Activated CD4-positive, alpha-beta T cell treated with anti-CD3 and anti-CD28 coated beads, Interleukin-2, amount 50 U/mL, for 24 hours (primary cell): Measurements from ENCODE around the gene REX1BD.
A peak's percentile ranks its signal among the peaks of the same experiment; 100 is the strongest.
"Not testable (repeated sequence)": the region's sequence is repeated elsewhere in the genome, so short reads cannot be mapped to it uniquely, and the experiment has no call there.

Source experiments
- DNase-seq, 2 donors: peaks; one replicate each; pipeline ENCODE4 v3.0.0-alpha.2; 2020; ENCODE audit warnings: low read depth in 1 of 2, low spot score in 1 of 2

Gene REX1BD

DNA sequence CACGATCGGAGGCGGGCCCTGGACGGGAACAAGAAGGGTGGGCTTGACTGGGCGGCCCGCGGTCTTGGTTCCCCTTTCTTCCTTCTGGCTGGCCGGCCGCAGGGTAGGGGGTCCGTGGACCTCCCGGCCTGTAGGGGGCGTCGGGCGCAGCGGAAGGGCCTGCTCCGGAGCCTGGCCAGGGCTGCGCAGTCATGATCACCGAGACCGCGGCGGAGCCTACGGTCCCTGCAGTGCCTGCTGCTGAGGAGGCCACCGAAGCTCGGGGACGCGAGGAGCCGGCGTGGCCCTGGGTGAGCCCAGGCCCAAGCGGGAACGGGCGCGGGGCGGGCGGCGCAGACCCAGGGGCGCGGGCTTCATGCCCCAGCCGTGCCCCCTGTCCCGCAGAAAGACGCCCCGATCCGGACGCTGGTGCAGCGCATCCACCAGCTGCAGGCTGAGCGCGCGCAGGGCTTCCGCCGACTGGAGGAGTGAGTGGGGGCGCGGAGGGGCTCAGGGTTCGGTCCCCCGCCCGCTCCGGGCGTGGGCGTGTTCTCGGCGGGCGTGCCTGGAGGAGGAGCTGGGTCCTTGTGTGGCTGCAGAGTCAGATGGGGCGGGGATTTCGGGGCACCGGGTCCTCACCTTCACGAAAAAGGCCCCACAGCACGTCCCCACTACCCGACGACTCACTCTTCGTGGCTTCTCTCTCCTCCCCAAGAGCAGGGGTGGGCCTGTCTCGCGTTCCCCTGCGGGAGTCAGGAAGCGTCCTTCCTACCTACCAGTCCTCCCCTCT lies at the start of gene REX1BD:
REX1BD (plus strand) TSS at position 188 of the 769 bp plus-strand sequence; CDS start at position 192, 4 bp downstream.
- DNase-seq: peak; percentile 73 to 83

DNA sequence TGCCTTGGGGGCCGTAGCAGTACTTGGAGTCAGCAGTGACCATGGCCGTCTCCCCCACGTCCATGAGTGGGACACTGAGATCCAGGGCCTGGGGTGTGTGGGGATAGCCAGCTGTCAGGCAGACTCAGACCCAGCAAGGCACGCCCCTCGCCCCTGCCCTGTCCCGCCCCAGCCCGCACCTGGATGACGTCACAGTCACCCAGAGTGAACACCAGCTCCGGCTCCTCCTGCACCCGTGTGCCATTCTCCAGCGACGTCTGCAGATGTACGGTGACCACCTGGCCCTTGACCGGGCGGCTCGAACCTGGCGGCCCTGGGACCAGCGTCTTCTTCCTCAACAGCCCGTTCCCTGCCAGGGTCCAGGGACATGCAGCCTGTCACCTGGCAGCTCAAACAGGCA lies 49.2 kb upstream of the REX1BD start:
- DNase-seq: no peak

GRCh38 chr19:18540200-18540599 lies 48.4 kb upstream of the REX1BD start:
- not testable (repeated sequence) for DNase-seq

GRCh38 chr19:18541258-18541991 lies 47.2 kb upstream of the REX1BD start:
- DNase-seq: no peak

- DNase-seq: no peak
Observed at GRCh38 chr19:18541992-18542940, 46.3 kb upstream of the REX1BD start.

DNA sequence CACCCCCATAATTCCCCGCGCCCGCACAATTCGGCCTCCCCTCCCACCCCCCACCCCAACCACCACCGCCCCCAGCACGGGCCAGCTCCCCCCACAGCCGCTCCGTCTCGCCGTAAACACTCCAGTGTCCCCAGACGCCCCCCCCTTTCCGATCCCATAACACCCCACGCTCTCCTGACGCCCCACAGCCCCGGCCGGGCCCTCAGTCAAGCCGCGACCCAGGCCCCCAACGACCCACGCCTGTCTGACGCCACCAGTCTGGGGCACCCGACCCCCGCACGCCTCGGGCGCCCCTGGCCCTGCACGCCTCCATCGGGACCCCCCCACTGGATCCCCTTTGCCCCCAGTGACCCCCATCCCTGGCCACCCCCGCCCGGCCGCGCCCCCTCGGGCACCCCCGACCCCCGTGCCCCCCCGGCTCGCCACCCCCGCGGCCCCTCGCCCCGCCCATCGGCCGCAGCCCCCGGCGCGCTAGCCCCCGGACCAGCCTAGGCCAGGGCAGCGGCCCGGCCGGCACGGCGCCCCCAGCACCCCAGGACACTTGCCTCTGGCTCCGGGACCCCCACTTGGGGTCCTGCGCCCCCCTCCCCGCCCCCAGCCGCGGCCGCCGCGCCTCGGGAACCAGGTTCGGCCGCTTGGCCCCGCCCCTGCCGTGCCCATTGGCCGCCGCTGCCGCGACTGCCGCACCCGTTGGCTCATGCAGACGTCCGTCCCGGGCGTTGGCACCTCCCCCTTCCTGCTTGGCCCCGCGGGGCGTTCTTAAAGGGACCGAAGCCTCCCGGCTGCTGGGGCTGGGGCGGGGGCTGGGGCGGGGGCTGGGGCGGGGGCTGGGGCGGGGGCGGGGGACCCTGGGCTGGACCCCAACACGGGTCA lies 45.4 kb upstream of the REX1BD start, which contains the start of gene FKBP8:
FKBP8 (minus strand) TSS at position 633 of the 873 bp plus-strand sequence. CDS start 1,603 bp downstream, outside the sequence.
- DNase-seq: peak; percentile 88 to 89

DNA sequence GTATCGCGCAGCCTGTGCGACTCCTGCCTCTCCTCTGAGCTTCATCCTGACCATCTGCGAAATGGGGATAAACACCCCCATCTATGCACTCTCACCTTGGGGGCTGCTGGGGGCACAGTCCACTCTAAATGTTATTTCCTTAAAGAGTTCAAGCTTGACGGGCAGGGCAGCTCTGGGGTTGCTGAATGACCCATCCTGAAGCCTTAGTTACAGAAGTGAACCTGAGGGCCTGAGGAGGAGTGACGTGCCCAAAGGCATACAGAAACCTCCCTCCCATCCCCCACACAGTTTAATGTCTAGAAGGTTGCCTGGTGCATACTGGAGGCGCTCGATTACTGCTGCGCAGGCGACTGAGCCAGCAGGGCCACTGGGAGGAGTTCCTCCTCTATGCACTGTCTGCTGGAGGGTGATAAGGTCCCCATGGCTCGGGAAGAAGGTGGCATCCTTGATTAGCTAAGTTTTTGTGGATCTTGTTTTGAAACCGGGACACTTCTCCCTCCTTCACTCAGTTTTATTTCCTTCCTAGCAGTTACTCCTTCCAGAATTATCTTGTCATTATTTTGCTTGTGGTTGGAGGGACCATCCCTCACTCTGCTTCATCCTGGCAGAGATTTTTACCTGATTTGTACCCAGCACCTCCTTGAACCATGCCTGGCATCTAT lies 44.7 kb upstream of the REX1BD start:
- peak; percentile 40 to 79 for DNase-seq

- no peak for DNase-seq
Observed at GRCh38 chr19:18551631-18552030, 37.0 kb upstream of the REX1BD start.

DNA sequence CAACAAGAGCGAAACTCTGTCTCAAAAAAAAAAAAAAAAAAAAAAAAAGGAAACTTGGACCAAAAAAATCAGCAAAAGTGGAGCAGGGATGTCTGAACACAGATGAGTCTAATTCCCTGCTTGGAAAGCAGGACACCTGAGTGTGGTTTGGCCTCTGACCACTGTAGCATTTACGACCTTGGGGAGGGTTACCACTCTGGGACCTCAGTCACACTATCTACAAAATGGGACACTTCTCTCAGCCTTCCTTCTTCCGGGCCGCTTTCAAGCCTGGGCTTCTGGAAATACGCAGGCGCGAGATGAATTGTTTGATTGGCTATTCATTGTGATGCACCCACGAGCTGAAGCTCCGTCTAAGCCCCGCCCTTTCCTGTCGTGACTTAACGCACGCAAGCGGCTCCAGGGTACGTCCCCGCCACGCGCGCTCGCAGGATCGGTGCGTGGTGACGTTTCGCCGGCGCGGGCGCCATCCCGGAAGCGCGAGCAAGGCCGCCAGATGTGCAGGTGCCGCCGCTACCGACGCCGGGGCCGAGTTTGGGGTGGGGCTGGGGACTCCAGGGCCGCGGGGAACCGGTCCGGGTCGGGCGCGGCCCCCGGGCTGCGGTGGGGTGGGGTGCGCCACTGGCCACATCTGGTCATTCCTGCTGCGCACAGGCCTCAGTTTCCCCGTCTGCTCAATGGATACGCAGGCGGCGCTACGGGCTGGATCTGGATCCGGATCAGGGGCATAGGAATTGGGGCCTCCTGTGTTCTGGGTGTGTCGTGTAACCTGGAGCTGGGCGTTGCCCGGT lies 31.0 kb upstream of the REX1BD start, which contains the start of gene KXD1:
KXD1 (plus strand) TSS at position 460 of the 791 bp plus-strand sequence. CDS start 4,187 bp downstream, outside the sequence.
- peak; percentile 91 to 99 for DNase-seq

- no peak for DNase-seq
Observed at GRCh38 chr19:18558202-18558555, 30.4 kb upstream of the REX1BD start.

DNA sequence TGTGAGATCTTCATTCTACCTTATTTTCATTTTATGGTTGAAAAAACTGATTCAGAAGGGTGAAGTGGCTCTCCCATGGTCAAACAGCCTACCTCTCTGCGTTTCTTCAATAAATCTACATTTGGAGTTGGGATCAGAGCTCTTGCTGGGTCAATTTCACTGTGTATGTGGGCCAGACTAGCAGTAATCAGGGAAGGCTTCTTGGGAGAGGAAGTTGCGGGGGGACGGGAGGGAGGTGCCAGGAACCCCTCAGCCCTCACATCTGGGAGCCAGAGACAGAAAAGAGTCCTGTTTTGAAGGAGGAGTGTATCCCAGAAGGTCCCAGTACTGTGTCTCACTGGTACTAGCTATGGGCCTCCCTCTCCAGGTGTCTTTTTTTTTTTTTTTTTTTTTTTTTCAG lies 30.0 kb upstream of the REX1BD start:
- no peak for DNase-seq

DNA sequence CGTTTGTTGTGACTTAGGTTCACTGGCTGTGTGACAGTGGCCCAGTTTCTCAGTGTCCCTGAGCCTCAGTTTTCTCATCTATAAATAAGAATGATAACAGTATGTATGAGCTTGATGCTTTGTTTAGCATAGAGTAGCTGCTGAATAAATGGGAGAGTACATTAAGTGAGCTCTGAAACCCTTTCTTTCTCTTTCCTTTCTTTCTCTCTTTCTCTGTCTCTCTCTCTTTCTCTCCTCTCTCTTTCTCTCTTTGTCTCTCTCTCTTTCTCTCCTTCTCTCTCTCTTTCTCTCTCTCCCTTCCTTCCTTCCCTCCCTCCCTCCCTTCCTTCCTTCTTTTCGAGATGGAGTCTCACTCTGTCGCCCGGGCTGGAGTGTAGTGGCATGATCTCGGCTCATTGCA lies 28.9 kb upstream of the REX1BD start:
- no peak for DNase-seq

- no peak for DNase-seq
Observed at GRCh38 chr19:18562086-18562485, 26.5 kb upstream of the REX1BD start.

DNA sequence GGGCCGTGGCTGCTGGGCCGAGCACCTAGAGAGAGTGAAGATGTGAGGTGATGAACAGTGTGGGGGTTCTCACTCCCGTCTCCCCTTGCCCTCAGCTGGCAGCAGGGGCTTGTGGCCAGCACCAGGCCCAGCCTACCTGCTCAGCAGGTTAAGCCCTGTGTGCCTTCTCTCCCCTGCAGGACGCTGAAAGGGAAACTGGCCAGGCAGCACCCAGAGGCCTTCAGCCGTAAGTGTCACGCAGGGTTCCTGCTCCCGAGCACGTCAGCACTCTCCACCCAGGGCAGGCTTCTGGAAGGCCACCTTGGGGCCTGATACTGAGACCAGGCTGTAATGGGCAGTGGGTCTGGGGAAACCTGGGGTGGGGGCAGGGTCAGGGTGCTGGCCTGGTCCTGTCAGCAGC lies 21.6 kb upstream of the REX1BD start:
- no peak for DNase-seq

- no peak for DNase-seq
Observed at GRCh38 chr19:18568367-18568766, 20.2 kb upstream of the REX1BD start.

DNA sequence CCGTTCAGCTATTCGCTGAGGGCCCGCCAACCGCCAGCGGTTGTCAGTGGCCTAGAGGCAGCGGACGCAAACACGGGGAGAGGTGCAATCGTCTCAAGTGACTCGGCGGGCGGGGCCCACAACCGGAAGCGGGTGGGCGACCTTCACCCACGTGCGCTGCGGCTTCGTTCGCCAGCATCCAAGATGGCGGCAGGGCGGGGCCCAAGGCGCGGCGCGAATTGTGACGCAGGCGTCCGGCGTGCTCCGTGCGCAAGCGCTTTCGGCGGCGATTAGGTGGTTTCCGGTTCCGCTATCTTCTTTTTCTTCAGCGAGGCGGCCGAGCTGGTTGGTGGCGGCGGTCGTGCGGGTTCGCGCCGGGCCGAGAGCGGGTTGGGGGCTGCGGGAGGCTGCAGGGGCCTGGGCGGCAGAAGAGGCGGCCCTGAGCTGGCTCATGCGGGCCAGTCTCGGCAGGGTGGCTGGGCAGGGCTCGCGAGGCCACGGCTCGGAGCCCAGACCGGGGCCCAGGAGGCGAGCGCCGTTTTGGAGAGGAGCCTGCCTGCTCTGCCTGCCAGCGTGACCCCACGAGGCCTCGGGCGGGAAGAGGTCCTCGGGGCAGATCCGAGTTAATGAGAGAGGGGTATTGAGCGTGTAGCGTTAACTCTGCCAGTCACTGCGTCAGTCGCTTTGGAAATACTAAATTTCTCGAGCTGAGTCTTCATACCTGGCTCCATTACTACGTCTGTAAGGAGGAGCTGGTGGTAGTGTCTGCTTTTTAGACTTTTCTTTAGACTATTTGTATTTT lies 16.8 kb upstream of the REX1BD start, which contains the start of gene UBA52:
UBA52 (plus strand) TSS at position 294 of the 781 bp plus-strand sequence. CDS start 1,444 bp downstream, outside the sequence.
- peak; percentile 98 to 99 for DNase-seq

- DNase-seq: no peak
Observed at GRCh38 chr19:18574691-18575291, 13.8 kb upstream of the REX1BD start.
